ENCODE measurements around the gene TMCO5A.

The TMCO5A gene

GRCh38 chr15:37978231-37978630, 43.8 kb downstream of the TMCO5A start:
- DNase-seq, result no peak

- no peak for DNase-seq
Observed at GRCh38 chr15:37979671-37980409, 45.4 kb downstream of the TMCO5A start.

GRCh38 chr15:37981201-37981600, 46.8 kb downstream of the TMCO5A start:
- DNase-seq, result no peak

GRCh38 chr15:37981775-37982174, 47.3 kb downstream of the TMCO5A start:
- DNase-seq, result no peak

- no peak for DNase-seq
Observed at GRCh38 chr15:37984368-37984767, 49.9 kb downstream of the TMCO5A start.

GRCh38 chr15:37995461-37996347, 61.3 kb downstream of the TMCO5A start:
- no peak for DNase-seq

All from NK-92 treated with Interleukin-12 subunit alpha and Interleukin-12 subunit beta, amount 100 ng/mL, for 24 hours (cell line).